Measurements from ENCODE around the gene OLFM1.

GRCh38 chr9:135159801-135160200 lies 72.3 kb downstream of the OLFM1 start:
- no peak for TF ChIP-seq EZH2 (IDR thresholded peaks at IDR 0.05; ENCODE audit: low read depth)
- no peak for TF ChIP-seq CTCF (conservative IDR thresholded peaks at IDR 0.05)

Measured in PC-9 (cell line).